ENCODE results near the gene HBZ. TPM values are rescaled to one million over a fixed set of nuclear protein-coding genes. Genes with fewer than 3 reads are reported as not detected.

Gene HBZ
- total and polyA plus RNA-seq, 2 donors (not counting 1 experiment from before 2014, with no cell fraction given), result not detected

DNA sequence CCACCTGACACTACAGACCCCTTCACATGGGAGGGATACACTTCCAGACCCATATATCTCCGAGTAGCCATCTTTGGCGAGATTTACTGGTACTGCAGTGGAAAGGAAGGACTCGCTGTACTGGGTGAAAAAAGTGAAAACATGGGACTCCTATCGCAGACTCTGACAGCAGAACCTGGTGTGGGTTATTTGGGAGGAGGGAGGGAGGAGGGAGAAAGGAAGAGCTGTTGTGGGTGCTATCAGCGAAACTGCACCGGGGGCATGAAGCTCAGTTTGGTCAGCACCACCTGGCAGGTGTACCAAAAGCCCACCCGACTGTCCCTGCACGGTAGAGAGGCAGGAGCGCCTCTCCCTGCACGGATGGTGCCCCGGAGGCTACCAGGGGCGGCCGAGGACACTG is 32.8 kb downstream of the HBZ start:
- no peak overlapping the region for H2AFZ ChIP-seq (ENCODE audit: low read length)
- H4K20me1 ChIP-seq (ENCODE audit: control insufficient read depth, extremely low read depth, insufficient read depth, low read length), result no peaks in the 10 kb centered on the region
- TF ChIP-seq, protein P1, sequence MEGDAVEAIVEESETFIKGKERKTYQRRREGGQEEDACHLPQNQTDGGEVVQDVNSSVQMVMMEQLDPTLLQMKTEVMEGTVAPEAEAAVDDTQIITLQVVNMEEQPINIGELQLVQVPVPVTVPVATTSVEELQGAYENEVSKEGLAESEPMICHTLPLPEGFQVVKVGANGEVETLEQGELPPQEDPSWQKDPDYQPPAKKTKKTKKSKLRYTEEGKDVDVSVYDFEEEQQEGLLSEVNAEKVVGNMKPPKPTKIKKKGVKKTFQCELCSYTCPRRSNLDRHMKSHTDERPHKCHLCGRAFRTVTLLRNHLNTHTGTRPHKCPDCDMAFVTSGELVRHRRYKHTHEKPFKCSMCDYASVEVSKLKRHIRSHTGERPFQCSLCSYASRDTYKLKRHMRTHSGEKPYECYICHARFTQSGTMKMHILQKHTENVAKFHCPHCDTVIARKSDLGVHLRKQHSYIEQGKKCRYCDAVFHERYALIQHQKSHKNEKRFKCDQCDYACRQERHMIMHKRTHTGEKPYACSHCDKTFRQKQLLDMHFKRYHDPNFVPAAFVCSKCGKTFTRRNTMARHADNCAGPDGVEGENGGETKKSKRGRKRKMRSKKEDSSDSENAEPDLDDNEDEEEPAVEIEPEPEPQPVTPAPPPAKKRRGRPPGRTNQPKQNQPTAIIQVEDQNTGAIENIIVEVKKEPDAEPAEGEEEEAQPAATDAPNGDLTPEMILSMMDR (conservative IDR thresholded peaks at IDR 0.05 in 1 of 2, IDR thresholded peaks at IDR 0.05 in 1 of 2; ENCODE audit: low read depth in 1 of 2, low read length in 2 of 2), result no peak
- TF ChIP-seq EZH2 (IDR thresholded peaks at IDR 0.05; ENCODE audit: low read length, missing control alignments), result no peak
- H3K9ac ChIP-seq (ENCODE audit: insufficient read depth, low read length), result no peak overlapping the region
- no peak overlapping the region for H3K27ac ChIP-seq (ENCODE audit: insufficient read depth, low read length)
- H3K27me3 ChIP-seq (ENCODE audit: control insufficient read depth, insufficient read depth, low read length), result no peaks in the 10 kb centered on the region
- H3K36me3 ChIP-seq (ENCODE audit: control insufficient read depth, insufficient read depth, low read length), result peaks cover 18% of the 10 kb centered on the region
- no peaks in the 10 kb centered on the region for H3K9me3 ChIP-seq (ENCODE audit: control insufficient read depth, insufficient read depth, low read depth, low read length)
- H3K4me2 ChIP-seq (ENCODE audit: extremely low read depth, insufficient read depth, low read length), result no peak overlapping the region
- no peak for DNase-seq (ENCODE audit: low read depth in 2 of 2)
- H3K4me3 ChIP-seq (replicated peaks in 1 of 4; ENCODE audit: control extremely low read depth in 1 of 4, insufficient read depth in 1 of 4, low read depth in 3 of 4, low read length in 4 of 4), result no peak overlapping the region
- H3K79me2 ChIP-seq (ENCODE audit: control insufficient read depth, insufficient read depth, low read length), result no peaks in the 10 kb centered on the region
- peaks cover 6% of the 10 kb centered on the region for H3K4me1 ChIP-seq (ENCODE audit: control insufficient read depth, extremely low read depth, insufficient read depth, low read length)

DNA sequence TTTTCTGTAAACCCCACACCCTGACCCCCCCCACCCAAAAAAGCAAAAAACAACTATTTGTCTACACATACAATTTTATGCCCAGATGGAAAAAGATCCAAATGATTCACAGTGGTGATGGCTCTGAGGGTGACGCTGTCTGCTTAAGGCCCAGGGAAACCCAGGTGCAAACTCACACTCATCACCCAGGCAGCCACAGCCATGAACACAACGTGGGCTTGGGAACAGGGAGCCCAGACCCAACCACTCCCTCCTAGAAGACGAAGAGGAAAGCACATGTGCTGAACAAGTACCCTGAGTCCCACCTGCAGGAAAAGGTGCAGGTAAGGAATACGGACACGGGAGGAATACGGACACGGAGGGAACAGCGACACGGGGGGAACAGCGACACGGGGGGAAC is 33.2 kb downstream of the HBZ start:
- Histone ChIP-seq H3K79me2 (ENCODE audit: control insufficient read depth, insufficient read depth, low read length) (no peaks in the 10 kb centered on the region), H3K4me2 (ENCODE audit: extremely low read depth, insufficient read depth, low read length) (no peak overlapping the region), H3K9ac (ENCODE audit: insufficient read depth, low read length) (no peak overlapping the region), H4K20me1 (ENCODE audit: control insufficient read depth, extremely low read depth, insufficient read depth, low read length) (no peaks in the 10 kb centered on the region), H3K27ac (ENCODE audit: insufficient read depth, low read length) (no peak overlapping the region), H3K4me3 (replicated peaks in 1 of 4; ENCODE audit: control extremely low read depth in 1 of 4, insufficient read depth in 1 of 4, low read depth in 3 of 4, low read length in 4 of 4) (no peak overlapping the region), H3K36me3 (ENCODE audit: control insufficient read depth, insufficient read depth, low read length) (peaks cover 18% of the 10 kb centered on the region), H3K4me1 (ENCODE audit: control insufficient read depth, extremely low read depth, insufficient read depth, low read length) (peaks cover 6% of the 10 kb centered on the region), H3K9me3 (ENCODE audit: control insufficient read depth, insufficient read depth, low read depth, low read length) (no peaks in the 10 kb centered on the region), H3K27me3 (ENCODE audit: control insufficient read depth, insufficient read depth, low read length) (no peaks in the 10 kb centered on the region), H2AFZ (ENCODE audit: low read length) (no peak overlapping the region)
- TF ChIP-seq, protein P1 (conservative IDR thresholded peaks at IDR 0.05 in 1 of 2, IDR thresholded peaks at IDR 0.05 in 1 of 2; ENCODE audit: low read depth in 1 of 2, low read length in 2 of 2), result no peak
- TF ChIP-seq EZH2 (IDR thresholded peaks at IDR 0.05; ENCODE audit: low read length, missing control alignments), result no peak
- DNase-seq (ENCODE audit: low read depth in 2 of 2), result no peak

DNA sequence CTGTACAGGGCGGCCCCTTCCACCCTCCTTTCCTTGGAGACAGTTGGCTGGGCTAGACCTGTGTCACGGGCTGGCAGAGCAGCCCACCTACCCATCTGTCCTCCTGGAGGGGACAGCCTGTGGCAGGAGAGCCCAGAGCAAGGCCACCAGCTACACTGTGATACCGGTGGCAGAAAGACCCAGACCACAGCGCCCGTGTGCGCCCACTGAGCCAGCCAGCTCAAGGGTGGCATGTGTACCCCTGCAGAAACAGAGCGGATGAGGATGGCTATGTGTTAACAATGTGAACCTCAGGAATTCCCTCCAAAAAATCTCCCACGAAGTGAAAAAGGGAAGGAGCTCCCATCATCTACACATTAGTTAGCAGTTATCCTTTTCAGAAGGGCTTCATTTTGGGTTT is 34.9 kb downstream of the HBZ start:
- Histone ChIP-seq H3K4me2 (ENCODE audit: extremely low read depth, insufficient read depth, low read length) (no peak overlapping the region), H3K9me3 (ENCODE audit: control insufficient read depth, insufficient read depth, low read depth, low read length) (no peaks in the 10 kb centered on the region), H4K20me1 (ENCODE audit: control insufficient read depth, extremely low read depth, insufficient read depth, low read length) (no peaks in the 10 kb centered on the region), H3K4me3 (replicated peaks in 1 of 4; ENCODE audit: control extremely low read depth in 1 of 4, insufficient read depth in 1 of 4, low read depth in 3 of 4, low read length in 4 of 4) (no peak overlapping the region), H3K27ac (ENCODE audit: insufficient read depth, low read length) (no peak overlapping the region), H2AFZ (ENCODE audit: low read length) (no peak overlapping the region), H3K27me3 (ENCODE audit: control insufficient read depth, insufficient read depth, low read length) (no peaks in the 10 kb centered on the region), H3K79me2 (ENCODE audit: control insufficient read depth, insufficient read depth, low read length) (no peaks in the 10 kb centered on the region), H3K36me3 (ENCODE audit: control insufficient read depth, insufficient read depth, low read length) (peaks cover 26% of the 10 kb centered on the region), H3K4me1 (ENCODE audit: control insufficient read depth, extremely low read depth, insufficient read depth, low read length) (no peaks in the 10 kb centered on the region), H3K9ac (ENCODE audit: insufficient read depth, low read length) (no peak overlapping the region)
- no peak for DNase-seq (ENCODE audit: low read depth in 2 of 2)
- TF ChIP-seq EZH2 (IDR thresholded peaks at IDR 0.05; ENCODE audit: low read length, missing control alignments), result no peak
- TF ChIP-seq, protein P1 (conservative IDR thresholded peaks at IDR 0.05 in 1 of 2, IDR thresholded peaks at IDR 0.05 in 1 of 2; ENCODE audit: low read depth in 1 of 2, low read length in 2 of 2), result no peak
